H1 (cell line): ENCODE data around the gene HILPDA. TPM values are rescaled to one million over a fixed set of nuclear protein-coding genes. Genes with fewer than 3 reads are reported as not detected.
A peak's percentile ranks its signal among the peaks of the same experiment; 100 is the strongest.

Source experiments
- SIN3A ChIP-seq, 2 experiments: IDR thresholded peaks in 1 of 2; conservative IDR thresholded peaks in 1 of 2; 2 replicates each; pipeline ENCODE4 v1.6.1; 2011 to 2012; ENCODE audit warnings: low read length in 2 of 2, improper control_type of control experiment in 1 of 2, low read depth in 1 of 2, mild to moderate bottlenecking in 1 of 2
- polyA plus RNA-seq, 7 experiments: library from polyadenylated mRNA; depleted of rRNA in 3 of 7; stranded (reverse) in 5 of 7; unstranded in 2 of 7; fragments of >200 nt in 5 of 7; fragments of 200-250 nt in 2 of 7; gene quantifications; 1 replicate in 5 of 7; 2 replicates in 1 of 7; 4 replicates in 1 of 7; pipeline versions ENCODE4 v1.2.1 to v1.2.3, GENCODE V29; 2011 to 2013; ENCODE audit warnings: missing spikeins in 2 of 7, mixed read lengths in 2 of 7
- total RNA-seq: library from RNA; stranded (reverse); fragmentation: NEBNext Ultra II Directional; extraction: Animal tissue kit (Norgen Biotek cat#: 25700); gene quantifications from 2 replicates; pipeline ENCODE4 v1.2.1, GENCODE V29; 2021

Gene HILPDA
- total and polyA plus RNA-seq, 2 of the 8 experiments (the other 6 are each of a cell fraction or from before 2014, with no cell fraction given): 35.6 to 80.0 TPM

- TF ChIP-seq SIN3A (conservative IDR thresholded peaks at IDR 0.05 in 1 of 2, IDR thresholded peaks at IDR 0.05 in 1 of 2; ENCODE audit: low read depth in 1 of 2, low read length in 2 of 2): peak in 1 of 2 experiments; percentile 64; a peak in 1 of 4 replicates
- TF ChIP-seq, all 59 proteins: peak for 22
Measured at GRCh38 chr7:128455543-128456254, at the start of gene HILPDA (continued).
